H9 (cell line): ENCODE measurements around the gene PRKAR2B. TPM values are rescaled to one million over a fixed set of nuclear protein-coding genes. Genes with fewer than 3 reads are reported as not detected.
"Not testable (repeated sequence)": the region's sequence is repeated elsewhere in the genome, so short reads cannot be mapped to it uniquely, and the experiment has no call there.

Experiments
- DNase-seq: peaks from one replicate; pipeline ENCODE4 v3.0.0-alpha.2; 2017
- H2AFZ ChIP-seq: one replicate; pipeline ENCODE4 v1.6.1; 2013; ENCODE audit warnings: mild to moderate bottlenecking, low read length, control low read depth, moderate library complexity
- H2AK5ac ChIP-seq: 2 replicates; pipeline ENCODE4 v1.6.1; 2013; ENCODE audit warnings: low read length, control low read depth, mixed read lengths; ENCODE audit not compliant: insufficient read length
- H2BK120ac ChIP-seq: one replicate; pipeline ENCODE4 v1.6.1; 2013; ENCODE audit warnings: low read depth, mild to moderate bottlenecking, low read length, control low read depth, inconsistent platforms; ENCODE audit not compliant: poor library complexity, severe bottlenecking
- H2BK12ac ChIP-seq: 2 replicates; pipeline ENCODE4 v1.6.1; 2013; ENCODE audit warnings: low read length, control low read depth, mixed read lengths, low read depth; ENCODE audit not compliant: insufficient read length
- H2BK15ac ChIP-seq: 2 replicates; pipeline ENCODE4 v1.6.1; 2013; ENCODE audit warnings: low read depth, low read length, control low read depth
- H2BK20ac ChIP-seq: one replicate; pipeline ENCODE4 v1.6.1; 2013; ENCODE audit warnings: low read depth, mild to moderate bottlenecking, low read length, control low read depth, inconsistent platforms; ENCODE audit not compliant: poor library complexity, severe bottlenecking
- H2BK5ac ChIP-seq: 2 replicates; pipeline ENCODE4 v1.6.1; 2013; ENCODE audit warnings: low read length, control low read depth, mixed read lengths; ENCODE audit not compliant: insufficient read length
- H3K14ac ChIP-seq: 2 replicates; pipeline ENCODE4 v1.6.1; 2013; ENCODE audit warnings: low read length, control low read depth; ENCODE audit not compliant: insufficient read depth
- H3K18ac ChIP-seq: 2 replicates; pipeline ENCODE4 v1.6.1; 2013; ENCODE audit warnings: low read depth, mild to moderate bottlenecking, mixed read lengths, low read length, control low read depth; ENCODE audit not compliant: insufficient read length
- H3K23ac ChIP-seq: 2 replicates; pipeline ENCODE4 v1.6.1; 2013; ENCODE audit warnings: low read length, control low read depth, mixed read lengths, low read depth; ENCODE audit not compliant: insufficient read length
- H3K23me2 ChIP-seq: 2 replicates; pipeline ENCODE4 v1.6.1; 2013; ENCODE audit warnings: low read depth, mild to moderate bottlenecking, mixed read lengths, low read length, control low read depth; ENCODE audit not compliant: insufficient read length, poor library complexity, severe bottlenecking
- H3K27ac ChIP-seq: 2 replicates; pipeline ENCODE4 v1.5.1; 2013; ENCODE audit warnings: low read length, control low read depth, mixed read lengths, low read depth; ENCODE audit not compliant: insufficient read length
- H3K27me3 ChIP-seq: 2 replicates; pipeline ENCODE4 v1.6.1; 2013; ENCODE audit warnings: low read length, control low read depth, inconsistent platforms; ENCODE audit not compliant: insufficient read depth
- H3K4ac ChIP-seq: 2 replicates; pipeline ENCODE4 v1.6.1; 2013; ENCODE audit warnings: low read depth, mild to moderate bottlenecking, control low read depth, inconsistent platforms, low read length, moderate library complexity
- H3K4me1 ChIP-seq: 2 replicates; pipeline ENCODE4 v1.6.1; 2013; ENCODE audit warnings: low read length, control low read depth, inconsistent platforms; ENCODE audit not compliant: insufficient read depth
- H3K4me2 ChIP-seq: 2 replicates; pipeline ENCODE4 v1.6.1; 2013; ENCODE audit warnings: low read length, control low read depth, mixed read lengths; ENCODE audit not compliant: insufficient read length, insufficient read depth
- H3K56ac ChIP-seq: 2 replicates; pipeline ENCODE4 v1.6.1; 2013; ENCODE audit warnings: low read depth, mild to moderate bottlenecking, mixed read lengths, low read length, control low read depth; ENCODE audit not compliant: insufficient read length
- H3K79me1 ChIP-seq: 2 replicates; pipeline ENCODE4 v1.6.1; 2013; ENCODE audit warnings: low read depth, mild to moderate bottlenecking, moderate library complexity, low read length, control low read depth, inconsistent platforms; ENCODE audit not compliant: insufficient read depth, poor library complexity, severe bottlenecking
- H3K79me2 ChIP-seq: 2 replicates; pipeline ENCODE4 v1.6.1; 2013; ENCODE audit warnings: low read length, control low read depth, inconsistent platforms; ENCODE audit not compliant: insufficient read depth
- H3K9ac ChIP-seq: 2 replicates; pipeline ENCODE4 v1.6.1; 2013; ENCODE audit warnings: low read length, control low read depth, mixed read lengths; ENCODE audit not compliant: insufficient read length; ENCODE audit errors: extremely low read depth
- H3K9me3 ChIP-seq: one replicate; pipeline ENCODE4 v1.6.1; 2013; ENCODE audit warnings: low read depth, low read length, inconsistent platforms; ENCODE audit not compliant: control insufficient read depth
- H3T11ph ChIP-seq: one replicate; pipeline ENCODE4 v1.6.1; 2013; ENCODE audit warnings: mild to moderate bottlenecking, low read length, control low read depth, inconsistent platforms
- H4K20me1 ChIP-seq: one replicate; pipeline ENCODE4 v1.6.1; 2013; ENCODE audit not compliant: control insufficient read depth, insufficient read length, insufficient read depth
- H4K5ac ChIP-seq: 2 replicates; pipeline ENCODE4 v1.6.1; 2013; ENCODE audit warnings: low read depth, mild to moderate bottlenecking, mixed read lengths, low read length, control low read depth; ENCODE audit not compliant: insufficient read length
- H4K8ac ChIP-seq: replicated peaks from 2 replicates; pipeline ENCODE4 v1.6.1; 2013; ENCODE audit warnings: low read length, control low read depth, mixed read lengths, low read depth; ENCODE audit not compliant: insufficient read length
- H4K91ac ChIP-seq: 2 replicates; pipeline ENCODE4 v1.6.1; 2013; ENCODE audit warnings: low read depth, mild to moderate bottlenecking, moderate library complexity, mixed read lengths, low read length, control low read depth; ENCODE audit not compliant: insufficient read length
- H3K27ac Mint-ChIP-seq, 3 experiments: 2 replicates in 2 of 3; 3 replicates in 1 of 3; pipeline ENCODE4 v1.8.0; 2020 to 2021; ENCODE audit warnings: mixed read lengths in 3 of 3, mild to moderate bottlenecking in 1 of 3, moderate library complexity in 1 of 3
- H3K27me3 Mint-ChIP-seq: 2 replicates; pipeline ENCODE4 v1.8.0; 2021; ENCODE audit warnings: low read depth, mild to moderate bottlenecking, moderate library complexity, mixed read lengths
- H3K36me3 Mint-ChIP-seq, 3 experiments: 2 replicates in 2 of 3; 3 replicates in 1 of 3; pipeline ENCODE4 v1.8.0; 2020 to 2021; ENCODE audit warnings: low read depth in 3 of 3, mixed read lengths in 3 of 3; ENCODE audit not compliant: insufficient read depth in 1 of 3
- H3K4me1 Mint-ChIP-seq, 2 experiments: 2 replicates each; pipeline ENCODE4 v1.8.0; 2020; ENCODE audit warnings: mixed read lengths in 2 of 2
- H3K4me3 Mint-ChIP-seq, 2 experiments: 2 replicates in 1 of 2; 3 replicates in 1 of 2; pipeline ENCODE4 v1.8.0; 2020 to 2021; ENCODE audit warnings: mild to moderate bottlenecking in 2 of 2, mixed read lengths in 2 of 2, moderate library complexity in 1 of 2
- H3K9me3 Mint-ChIP-seq, 2 experiments: 2 replicates in 1 of 2; 3 replicates in 1 of 2; pipeline ENCODE4 v1.8.0; 2020; ENCODE audit warnings: mild to moderate bottlenecking in 2 of 2, mixed read lengths in 2 of 2, moderate library complexity in 1 of 2
- WGBS: extraction: QIAGEN DNeasy Blood & Tissue Kit; methylation state at CpG from one replicate; pipeline ENCODE4 v1.1.7; 2013; ENCODE audit warnings: missing lambda C conversion rate, low lambda C conversion rate, mixed read lengths; ENCODE audit not compliant: insufficient read length; ENCODE audit errors: extremely low coverage; 5-methylcytosine and 5-hydroxymethylcytosine counted together
- total RNA-seq: library from RNA; stranded (reverse); gene quantifications from 2 replicates; pipeline ENCODE4 v1.2.1, GENCODE V29; 2021

Gene PRKAR2B
- total RNA-seq, 1 experiment from 2014 or later, result 16.6 TPM

GRCh38 chr7:107042326-107042910, 2.1 kb upstream of the PRKAR2B start:
- H3T11ph ChIP-seq, DNase-seq, H3K79me1 ChIP-seq, H3K27me3 ChIP-seq, H3K18ac ChIP-seq, H3K27ac Mint-ChIP-seq, H2AFZ ChIP-seq, H2BK20ac ChIP-seq, H3K27ac ChIP-seq, H2BK5ac ChIP-seq, H3K4ac ChIP-seq, H4K8ac ChIP-seq, H3K56ac ChIP-seq, H3K23me2 ChIP-seq, H2BK12ac ChIP-seq, H4K20me1 ChIP-seq, H2AK5ac ChIP-seq, H3K9me3 Mint-ChIP-seq, H3K23ac ChIP-seq, H4K91ac ChIP-seq, H3K79me2 ChIP-seq, H3K36me3 Mint-ChIP-seq, H2BK120ac ChIP-seq, H3K9ac ChIP-seq, H3K9me3 ChIP-seq, H3K4me2 ChIP-seq, H3K4me1 ChIP-seq, H3K14ac ChIP-seq, H4K5ac ChIP-seq, H2BK15ac ChIP-seq, H3K4me3 Mint-ChIP-seq: not testable (repeated sequence)
- H3K4me1 Mint-ChIP-seq, result peaks cover 16 to 23% of the 10 kb centered on the region in 2 experiments
- no CpG with 5 or more reads among the region's 43 CpGs for WGBS
- H3K27me3 Mint-ChIP-seq, result peaks cover 16% of the 10 kb centered on the region
